T-helper 9 cell (primary cell): Measurements from ENCODE around the gene SLC6A3.
"Not testable (repeated sequence)": the region's sequence is repeated elsewhere in the genome, so short reads cannot be mapped to it uniquely, and the experiment has no call there.

Source experiments
- DNase-seq: peaks from one replicate; pipeline ENCODE4 v3.0.0-alpha.2; 2020

Gene SLC6A3

GRCh38 chr5:1477341-1477740 lies 32.1 kb upstream of the SLC6A3 start:
- no peak for DNase-seq

GRCh38 chr5:1476967-1477310 lies 31.7 kb upstream of the SLC6A3 start:
- no peak for DNase-seq

GRCh38 chr5:1476181-1476966 lies 31.1 kb upstream of the SLC6A3 start:
- no peak for DNase-seq

GRCh38 chr5:1475544-1475900 lies 30.3 kb upstream of the SLC6A3 start:
- not testable (repeated sequence) for DNase-seq

DNA sequence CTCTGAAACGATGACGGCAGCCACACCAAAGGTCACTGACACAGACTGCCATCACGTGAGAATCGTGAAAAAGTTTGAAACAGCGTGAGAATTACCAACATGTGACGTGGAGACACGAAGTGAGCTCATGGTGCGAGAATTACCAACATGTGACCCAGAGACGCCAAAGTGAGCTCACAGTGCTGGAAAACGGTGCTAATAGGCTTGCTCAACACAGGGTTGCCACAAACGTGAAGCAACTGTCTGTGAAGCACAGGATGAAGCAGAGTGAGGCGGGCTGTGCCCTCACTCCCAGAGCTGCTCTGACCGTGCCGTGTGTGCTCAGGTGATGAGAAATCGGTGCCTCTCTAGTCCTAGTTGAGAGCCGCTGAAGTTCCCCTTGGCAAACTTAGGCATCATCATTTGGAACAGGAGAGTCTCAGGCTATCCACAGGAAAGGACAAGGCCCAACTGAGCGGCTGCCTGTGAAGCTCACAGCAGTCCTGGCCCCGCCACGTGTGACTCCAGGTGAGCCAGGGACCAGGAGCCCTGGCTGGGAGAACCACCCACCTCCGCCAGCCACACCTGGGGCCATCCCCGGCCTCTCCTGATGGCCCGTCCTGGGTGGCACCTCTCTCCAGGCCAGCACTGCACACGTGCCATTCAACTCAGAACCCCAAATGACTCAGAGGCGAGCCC lies 29.8 kb upstream of the SLC6A3 start:
- no peak for DNase-seq

GRCh38 chr5:1474183-1474839 lies 29.1 kb upstream of the SLC6A3 start:
- no peak for DNase-seq

DNA sequence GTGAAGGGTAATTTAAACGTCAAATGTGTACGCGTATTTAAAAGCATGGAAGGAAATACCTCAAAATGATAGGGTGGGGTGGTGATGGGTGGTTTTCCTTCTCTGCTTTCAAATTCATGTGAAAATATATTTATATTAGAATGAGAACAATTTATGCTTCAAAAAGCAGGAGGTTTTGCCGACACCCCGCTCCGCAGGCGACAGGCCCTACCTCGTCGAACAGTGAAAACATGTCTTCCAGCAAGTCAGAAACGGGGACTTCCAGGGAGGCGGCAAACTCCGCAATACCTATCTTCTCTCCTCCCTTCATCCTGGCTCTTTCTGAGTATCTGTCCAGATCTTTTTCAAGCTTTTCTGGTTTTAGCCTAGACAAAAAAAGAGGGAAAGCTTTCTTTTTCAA lies 28.5 kb upstream of the SLC6A3 start:
- no peak for DNase-seq

DNA sequence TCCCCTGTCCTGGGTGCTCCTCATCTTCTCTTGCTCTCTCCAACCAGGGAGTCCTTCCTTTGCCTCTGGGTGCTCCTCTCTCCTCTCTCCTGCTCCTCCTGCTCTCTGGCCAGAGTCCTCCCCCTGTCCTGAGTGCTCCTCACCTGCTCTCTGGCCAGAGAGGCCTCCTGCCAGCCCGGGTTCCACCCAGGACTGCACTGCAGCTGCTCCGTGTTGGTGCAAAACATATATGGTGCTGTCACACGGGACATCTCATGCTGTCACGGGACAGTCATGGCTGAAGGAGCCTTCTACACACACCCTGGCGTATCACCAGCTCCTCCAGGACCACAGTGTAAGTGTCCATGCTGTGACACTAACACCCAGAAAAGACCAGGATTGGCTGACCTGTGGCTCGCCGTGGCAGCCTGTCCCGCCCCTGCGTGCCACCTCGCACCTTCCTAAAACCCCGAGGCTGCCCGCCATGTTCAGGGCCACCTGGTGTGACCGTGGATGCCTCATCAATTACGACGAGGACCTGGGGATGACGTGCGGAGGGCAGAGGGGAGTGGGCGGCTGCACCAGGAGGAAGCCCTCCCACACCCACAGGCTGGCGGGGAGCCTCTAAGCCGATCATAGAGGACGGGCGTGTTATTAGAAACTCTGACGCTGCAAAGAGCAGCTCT lies 27.9 kb upstream of the SLC6A3 start:
- DNase-seq: no peak

GRCh38 chr5:1471997-1472963 lies 27.0 kb upstream of the SLC6A3 start:
- no peak for DNase-seq

- DNase-seq: no peak
Observed at GRCh38 chr5:1471240-1471853, 26.1 kb upstream of the SLC6A3 start.

DNA sequence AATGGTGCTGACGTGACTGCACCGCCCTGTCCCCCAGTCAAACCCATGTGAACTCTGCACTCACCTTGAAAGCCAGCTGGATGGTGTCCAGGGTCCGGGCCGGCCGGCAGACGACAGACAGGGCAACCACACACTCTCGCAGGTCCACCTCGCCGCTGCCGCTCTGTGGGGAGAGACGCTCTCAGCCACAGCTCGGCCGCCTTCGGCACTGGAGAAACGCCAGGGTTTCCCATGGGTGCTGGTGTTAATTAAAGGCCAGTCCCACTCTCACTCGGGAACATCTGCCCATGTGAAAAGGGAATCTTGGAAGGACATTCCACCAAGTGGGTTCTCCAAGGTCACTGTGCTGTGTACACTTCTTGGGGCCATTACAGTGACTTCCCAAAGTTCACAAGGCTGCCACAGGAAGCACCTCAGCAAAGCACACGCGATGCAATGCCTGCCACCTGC lies 25.5 kb upstream of the SLC6A3 start:
- DNase-seq: no peak

- DNase-seq: no peak
Observed at GRCh38 chr5:1468629-1469527, 23.6 kb upstream of the SLC6A3 start.

- no peak for DNase-seq
Observed at GRCh38 chr5:1468247-1468612, 23.0 kb upstream of the SLC6A3 start.

DNA sequence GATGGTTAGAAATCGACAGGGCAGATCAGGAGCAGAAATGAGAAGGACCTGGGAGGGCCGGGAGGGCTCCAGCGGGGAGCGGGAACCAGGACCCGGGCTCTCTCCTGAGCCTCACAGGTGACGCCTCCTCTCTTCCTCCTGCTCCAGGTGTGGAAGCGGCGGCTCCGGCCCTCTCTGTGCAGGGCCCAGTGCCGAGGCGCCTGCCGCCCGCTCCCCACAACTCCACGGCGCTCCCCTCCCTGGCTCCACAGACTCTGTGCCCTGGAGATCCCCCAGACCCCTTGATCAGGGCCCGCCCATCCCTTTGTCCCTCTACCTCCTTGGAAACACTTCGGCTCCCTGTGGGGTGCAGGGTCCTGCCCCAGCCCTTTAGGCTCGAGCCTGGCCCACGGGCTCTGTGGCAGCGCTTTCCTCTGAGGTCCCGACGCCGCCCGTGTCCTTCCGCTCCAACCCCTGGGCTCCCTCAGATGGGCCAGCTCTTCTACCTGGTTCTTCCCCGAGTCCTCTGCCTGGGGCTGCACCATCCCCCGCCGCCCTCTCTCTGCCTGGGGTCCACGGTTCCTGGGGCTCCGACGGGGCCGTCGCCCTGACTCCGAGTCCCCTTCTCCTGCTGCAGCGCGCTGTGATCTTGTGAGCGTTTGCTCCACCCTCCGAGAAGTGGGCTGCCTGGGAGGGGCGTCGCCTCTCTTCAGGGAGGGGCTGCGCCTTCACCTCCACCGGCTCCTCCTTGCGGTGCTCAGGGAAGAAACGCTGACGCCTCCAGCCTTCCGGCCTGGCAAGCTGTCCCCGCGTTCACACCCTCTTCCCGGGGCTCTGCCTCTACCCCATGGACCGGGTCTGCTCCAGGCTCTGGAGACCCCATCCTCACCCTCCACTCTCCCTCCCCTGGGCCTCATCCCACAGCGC lies 22.4 kb upstream of the SLC6A3 start:
- DNase-seq: no peak

DNA sequence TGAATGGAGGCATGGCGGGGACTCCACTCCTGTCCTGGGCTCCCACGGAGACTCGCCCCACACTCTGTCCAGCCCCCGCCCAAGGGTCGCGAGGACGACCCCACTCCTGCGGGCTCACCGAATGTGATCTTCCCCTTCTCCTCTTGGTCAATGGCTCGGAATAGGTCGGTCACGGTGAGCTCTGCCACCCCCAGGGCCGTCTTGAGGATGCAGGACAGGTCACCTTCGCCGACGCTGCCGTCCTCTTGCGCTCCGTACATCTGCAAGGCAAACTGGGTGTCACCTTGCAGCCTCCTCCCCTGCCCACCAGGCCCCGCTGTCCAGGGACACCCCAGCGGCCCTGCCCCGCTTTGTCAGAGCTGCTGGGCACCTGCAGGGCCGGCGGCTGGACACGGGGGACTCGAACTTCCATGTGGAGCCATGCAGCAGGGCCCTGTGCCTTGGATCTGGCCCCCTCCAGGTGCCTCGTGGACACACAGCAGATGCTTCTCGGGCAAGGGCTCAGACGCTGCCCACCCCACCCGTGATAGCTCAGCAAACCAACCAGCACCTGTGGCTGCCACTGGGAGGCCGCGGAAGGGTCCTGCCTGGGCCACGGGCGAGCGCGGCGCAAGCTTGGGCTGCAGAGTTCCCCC lies 21.5 kb upstream of the SLC6A3 start:
- DNase-seq: no peak

DNA sequence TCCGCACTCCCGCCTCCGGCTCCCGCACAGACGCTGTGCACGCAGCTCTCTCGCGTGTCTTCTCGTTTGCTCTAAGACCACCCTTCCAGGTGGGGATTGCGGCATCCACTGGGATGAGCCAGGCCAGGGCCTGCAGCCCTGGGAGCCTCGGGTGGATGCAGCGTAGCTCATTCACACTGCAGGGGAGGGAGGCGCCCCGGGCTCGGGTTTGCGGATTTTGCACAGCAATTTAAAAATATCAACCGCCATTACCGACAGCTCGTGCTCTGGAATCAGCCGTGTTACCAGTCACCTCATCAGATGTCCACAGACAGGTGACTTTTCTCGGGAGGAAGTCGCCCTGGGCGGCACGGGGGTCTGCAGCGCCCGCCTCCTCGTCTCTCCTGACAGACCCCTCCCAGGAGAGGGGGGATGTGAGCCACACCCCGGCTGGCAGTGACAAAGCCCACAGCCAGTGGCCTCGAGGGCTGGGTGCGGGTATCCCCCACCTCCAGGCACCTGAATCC lies 20.8 kb upstream of the SLC6A3 start:
- no peak for DNase-seq

- DNase-seq: no peak
Observed at GRCh38 chr5:1465117-1465516, 19.9 kb upstream of the SLC6A3 start.

GRCh38 chr5:1464511-1464910 lies 19.3 kb upstream of the SLC6A3 start:
- no peak for DNase-seq

- DNase-seq: no peak
Observed at GRCh38 chr5:1464096-1464446, 18.8 kb upstream of the SLC6A3 start.
